Esophagus mucosa (tissue), 1 donor: Measurements from ENCODE around the gene ANXA7. TPM values are rescaled to one million over a fixed set of nuclear protein-coding genes. Genes with fewer than 3 reads are reported as not detected.
A peak's percentile ranks its signal among the peaks of the same experiment; 100 is the strongest.

ENCODE experiments used
- ATAC-seq: fragments of 200-7000 bp; cut with Tn5 transposase; one replicate; pipeline ENCODE4 v1.9.1; 2020
- total RNA-seq: library from RNA; stranded (reverse); gene quantifications from one replicate; pipeline ENCODE4 v1.2.4, GENCODE V29; 2023
- donor health status: DM: yes; HTN: yes; CAD: no.

The ANXA7 gene
- 117 TPM for total RNA-seq

DNA sequence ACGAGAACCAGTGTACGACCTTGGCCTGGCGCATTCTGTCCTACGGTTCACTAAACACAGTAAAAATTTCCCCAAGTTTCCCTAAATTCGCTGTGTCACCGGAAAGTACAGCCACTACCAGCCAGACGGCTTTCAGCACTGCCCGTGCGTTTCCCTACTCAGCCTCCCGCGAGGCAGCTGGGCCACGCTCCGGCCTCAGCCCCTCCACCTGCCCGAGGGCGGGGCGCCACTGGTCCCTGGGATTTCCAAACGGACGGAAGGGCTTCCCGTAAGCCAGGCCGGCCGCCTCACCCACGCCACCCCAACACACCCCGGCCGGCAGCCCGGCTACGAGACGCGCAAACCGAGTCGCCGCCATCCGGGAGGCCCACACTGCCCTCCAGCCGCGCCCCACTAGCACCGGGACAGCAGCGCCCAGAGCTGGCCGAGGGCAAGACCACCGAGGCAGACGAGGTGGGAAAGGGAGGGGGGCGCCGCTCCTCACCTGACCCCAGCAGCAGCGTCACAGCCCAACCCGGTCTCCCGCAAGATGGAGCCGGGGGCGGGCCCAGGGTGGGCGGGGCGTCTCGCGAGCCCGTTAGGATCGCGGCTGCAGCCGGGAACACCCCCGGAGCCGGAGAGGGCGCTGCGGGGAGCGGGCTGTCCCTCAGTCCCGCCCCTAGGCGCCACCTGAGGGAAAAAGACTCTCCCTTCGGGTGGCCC lies at the start of gene ANXA7:
ANXA7 (minus strand) TSS at position 531 of the 702 bp plus-strand sequence. CDS start 13,202 bp downstream, outside the sequence.
- peak; percentile 96 for ATAC-seq

DNA sequence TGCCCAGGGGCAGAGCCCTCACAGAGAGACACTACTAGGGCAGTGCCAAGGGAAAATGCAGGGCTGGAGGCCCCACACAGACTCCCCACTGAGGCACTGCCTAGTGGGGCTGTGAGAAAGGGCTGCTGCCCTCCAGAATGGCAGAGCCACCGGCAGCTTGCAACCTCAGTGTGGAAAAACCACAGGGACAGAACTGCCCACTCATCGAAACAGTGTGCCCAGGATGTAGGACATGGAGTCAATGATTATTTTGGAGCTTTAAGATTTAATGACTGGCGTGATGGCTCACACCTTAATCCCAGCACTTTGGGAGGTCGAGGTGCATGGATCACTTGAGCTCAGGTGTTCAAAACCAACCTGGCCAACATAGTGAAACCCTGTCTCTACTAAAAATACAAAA lies 47.0 kb upstream of the ANXA7 start:
- no peak for ATAC-seq

DNA sequence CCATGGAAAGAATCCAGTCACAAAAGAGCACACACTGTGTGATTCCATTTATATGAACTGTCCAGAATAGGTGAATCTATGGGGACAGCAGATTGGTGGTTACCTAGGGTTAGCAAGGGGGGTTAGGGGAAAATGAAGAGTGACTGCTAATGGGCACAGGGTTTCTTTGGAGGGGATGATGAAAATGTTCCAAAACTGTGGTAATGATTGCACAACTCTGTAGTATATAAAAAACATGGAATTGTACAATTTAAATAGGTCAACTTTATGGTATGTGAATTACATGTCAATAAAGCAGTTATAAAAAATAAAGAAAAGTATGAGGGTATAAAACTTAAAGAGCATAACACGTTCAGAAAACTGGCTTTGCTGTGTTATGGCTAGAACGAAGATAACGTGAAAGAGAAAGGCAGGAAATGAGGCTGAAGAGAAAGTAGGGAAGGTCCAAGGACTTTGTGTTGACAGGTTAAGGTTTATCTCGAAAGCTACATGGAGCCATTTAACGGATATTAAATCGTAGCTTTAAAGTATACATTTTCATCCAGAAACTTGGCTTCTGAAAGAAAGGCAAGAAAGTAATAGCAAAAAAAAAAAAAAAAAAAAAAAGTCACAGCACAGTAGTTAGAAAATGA lies 45.9 kb upstream of the ANXA7 start:
- no peak for ATAC-seq

DNA sequence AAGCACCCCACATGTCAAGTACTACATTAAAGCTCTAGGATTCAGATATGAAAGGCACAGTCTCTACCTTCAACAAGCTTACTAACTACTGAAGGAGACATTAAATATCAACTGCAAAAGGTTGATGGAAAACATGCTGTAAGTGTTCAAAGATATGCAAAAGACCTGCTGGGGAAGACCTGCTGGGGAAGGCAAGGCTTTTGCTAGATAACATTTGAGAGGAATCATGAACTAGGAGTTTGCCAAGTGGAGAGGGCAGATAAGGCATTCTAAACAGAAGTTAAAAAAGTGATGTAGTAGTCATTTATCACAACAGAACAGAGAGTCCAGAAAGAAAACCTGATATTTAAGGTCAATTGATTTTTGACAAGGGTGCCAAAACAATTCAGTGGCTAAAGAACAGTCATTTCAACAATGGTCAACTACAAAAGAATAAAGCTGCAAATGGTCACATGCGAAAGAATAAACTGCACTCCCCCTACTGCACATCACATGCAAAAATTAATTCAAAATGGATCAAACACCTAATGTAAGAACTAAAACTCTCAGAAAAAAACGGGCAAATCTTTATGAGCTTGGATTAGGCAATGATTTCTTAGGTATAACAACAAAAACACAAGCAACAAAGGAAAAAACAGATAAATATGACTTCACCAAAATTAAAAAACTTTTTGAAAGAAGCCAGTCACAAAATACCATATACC lies 42.5 kb upstream of the ANXA7 start:
- ATAC-seq = no peak

DNA sequence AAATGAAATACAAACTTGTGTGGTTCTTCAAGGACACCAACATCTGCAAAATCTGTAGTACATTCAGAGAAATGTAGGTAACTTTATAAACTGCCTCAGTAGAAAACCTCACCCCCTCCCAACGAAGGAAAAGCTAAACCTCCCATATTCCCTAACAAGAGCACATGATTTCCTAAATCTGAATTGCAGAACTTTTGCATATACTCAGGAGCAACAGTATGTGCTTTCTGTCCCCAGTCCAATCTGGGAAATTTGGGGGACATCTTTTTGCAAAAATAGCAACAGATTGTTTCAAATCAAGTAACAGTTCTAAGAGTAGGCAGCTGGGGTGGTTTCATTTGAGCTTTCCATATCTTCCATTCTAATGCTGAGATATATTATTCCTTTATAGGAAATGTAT lies 35.3 kb upstream of the ANXA7 start:
- no peak for ATAC-seq

DNA sequence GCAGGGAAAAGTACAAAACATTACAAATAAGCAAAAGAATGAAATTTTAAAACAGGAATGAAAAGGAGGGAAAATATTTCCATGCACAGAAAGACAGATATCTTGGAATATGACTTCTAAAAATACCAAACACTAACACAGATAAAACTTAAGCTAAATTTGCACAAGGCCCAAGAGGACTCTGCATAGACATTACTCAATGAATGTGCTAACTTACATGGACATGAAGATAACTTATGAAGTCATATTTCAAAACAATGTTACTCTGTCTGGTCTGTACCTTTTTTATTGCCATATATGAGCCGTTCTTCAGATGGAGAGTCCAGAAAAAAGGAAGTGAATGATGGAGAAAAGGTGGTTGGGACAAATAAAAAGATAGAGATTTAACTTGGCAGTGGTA lies 34.5 kb upstream of the ANXA7 start:
- no peak for ATAC-seq

DNA sequence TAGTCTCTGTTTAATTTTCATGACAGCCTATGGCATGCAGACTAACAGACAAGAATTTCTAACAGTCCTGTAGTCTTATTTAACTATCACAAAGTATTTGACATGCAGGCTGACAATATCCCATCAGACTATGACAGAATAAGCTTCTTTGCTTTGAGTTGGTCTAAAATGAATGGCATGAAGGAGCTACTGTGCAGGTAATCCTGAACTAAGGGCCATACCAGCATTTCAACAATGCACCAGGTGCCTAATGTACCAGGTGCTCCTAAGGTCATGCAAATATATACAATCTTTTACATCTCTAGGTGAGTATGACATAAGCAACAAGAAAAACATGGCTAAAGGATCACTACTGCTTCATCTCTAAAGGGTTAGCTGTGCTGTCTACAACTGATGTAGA lies 33.1 kb upstream of the ANXA7 start:
- ATAC-seq = no peak

DNA sequence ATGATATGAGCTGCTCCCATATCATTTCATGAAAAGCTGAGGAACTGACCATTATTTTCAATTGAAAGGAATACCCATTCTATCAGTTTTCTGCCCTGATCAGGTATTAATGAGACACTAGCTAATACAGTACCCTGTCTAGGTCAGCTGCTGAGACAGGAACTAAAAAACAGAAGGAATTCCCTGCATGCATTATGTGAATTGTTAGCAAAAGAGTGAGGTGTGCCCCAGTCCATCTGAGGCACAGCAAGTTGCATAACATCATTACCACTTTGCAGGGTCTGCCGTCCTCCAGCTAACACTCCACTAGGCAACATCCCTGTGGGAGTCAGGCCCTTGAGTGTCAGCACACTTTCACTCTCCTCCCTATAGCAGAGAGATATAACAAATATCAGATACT lies 30.6 kb upstream of the ANXA7 start:
- no peak for ATAC-seq

DNA sequence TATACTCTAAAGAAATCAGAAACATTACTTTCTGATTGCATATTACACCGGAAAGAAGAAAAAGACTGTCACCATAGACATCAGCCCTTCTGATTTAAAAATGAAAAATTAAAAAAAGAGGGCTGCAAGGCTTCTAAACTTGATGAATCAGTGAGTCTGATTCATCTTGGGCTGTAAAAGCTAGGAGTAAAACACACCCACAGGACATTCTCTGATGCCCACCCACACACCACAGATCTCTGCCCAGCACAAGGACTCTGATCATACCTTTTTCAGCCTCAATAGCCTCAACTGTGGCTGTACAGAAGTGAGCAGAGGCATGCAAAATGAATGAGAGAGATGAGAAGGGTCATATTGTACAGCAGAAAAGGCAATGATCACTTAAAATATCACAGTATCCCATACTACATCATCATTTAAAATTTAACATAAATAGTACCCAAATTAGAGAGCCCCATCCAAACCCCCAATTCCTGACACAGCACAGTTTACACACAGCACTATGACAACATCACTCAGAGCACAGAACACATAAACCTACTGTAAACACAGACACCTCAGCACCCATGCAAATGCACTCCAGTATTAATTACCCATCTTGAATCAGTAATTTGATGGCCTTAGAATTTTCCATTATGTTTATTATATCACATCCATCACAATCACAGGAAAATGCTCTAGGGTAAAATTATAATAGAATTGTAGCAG lies 25.9 kb upstream of the ANXA7 start:
- ATAC-seq = no peak

DNA sequence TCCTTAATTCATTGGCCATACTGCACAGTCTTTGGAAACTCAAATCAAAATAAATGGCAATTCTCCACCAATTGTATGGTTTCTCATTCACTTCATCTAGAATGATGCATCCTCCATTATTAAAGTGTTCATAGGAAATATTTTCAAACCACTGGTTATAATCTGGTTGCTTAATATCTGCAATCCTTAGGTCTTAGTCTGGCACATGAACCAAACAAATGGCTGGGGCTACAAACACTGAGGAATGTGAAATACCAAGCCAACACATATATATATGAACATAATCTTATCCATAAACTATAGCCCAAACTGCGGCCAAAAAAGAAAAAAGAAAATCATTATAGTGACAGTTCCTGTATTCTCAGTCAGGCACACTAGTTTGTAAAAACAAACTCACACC lies 25.2 kb upstream of the ANXA7 start:
- ATAC-seq = no peak

DNA sequence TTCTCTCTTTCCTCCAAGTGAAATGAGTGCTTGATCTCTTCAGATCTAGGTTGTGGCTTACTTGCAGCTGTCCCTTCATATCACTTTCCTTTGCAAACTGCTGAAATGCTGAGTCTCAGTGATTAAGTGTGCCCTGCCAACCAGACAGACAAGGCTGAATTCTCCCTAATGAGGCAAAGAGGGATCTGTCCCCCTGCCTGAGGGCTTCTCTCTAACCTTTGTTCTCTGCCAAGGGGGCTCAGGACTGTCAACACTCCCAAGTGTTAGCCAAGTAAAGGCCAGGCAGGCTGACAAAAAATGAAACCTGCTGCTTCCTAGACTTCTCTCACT lies 19.6 kb upstream of the ANXA7 start, which contains the start of gene MSS51:
MSS51 (minus strand) TSS at position 24 of the 330 bp plus-strand sequence. CDS start 5,277 bp downstream, outside the sequence.
- no peak for ATAC-seq

DNA sequence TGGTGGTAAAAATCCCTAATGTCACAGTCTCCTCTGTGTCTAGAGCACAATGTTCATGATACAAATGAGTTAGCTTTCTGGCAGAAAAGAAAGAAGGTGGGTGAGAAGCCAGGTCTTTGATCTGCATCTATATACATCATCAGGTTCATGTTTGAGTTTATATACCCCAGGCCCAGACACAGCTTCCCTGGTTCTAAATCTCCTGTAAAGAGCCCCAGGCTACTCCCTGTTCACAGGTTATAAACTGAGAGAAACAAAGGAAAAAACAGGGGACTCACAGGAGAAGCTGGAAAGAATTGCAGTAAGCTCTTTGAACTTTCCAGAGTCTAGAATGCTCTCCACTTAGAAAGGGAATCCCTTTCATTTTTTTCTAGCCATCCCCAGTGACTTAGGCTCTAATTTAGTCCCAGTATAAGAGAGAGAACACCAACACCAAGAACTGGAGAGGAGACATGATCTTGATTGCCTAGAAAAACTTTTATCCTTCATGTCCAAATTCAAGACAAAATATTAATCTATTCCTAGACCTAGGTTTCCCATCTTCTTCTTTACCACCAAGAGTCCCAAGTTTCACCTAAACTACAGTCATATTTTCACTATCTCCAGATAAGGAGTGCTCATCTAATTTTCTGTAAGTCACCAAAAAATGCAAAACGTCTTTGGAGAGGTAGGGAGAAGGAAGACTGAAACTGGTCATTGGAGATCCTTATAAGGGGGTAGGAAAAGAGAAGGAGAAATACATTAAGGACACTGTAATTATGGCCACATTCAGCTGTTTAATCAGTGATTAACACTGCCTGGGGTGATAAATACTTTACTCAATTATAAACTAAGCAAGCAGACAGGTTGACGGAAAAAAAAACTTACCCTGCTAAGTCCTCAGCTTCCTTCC lies 19.0 kb upstream of the ANXA7 start:
- no peak for ATAC-seq

DNA sequence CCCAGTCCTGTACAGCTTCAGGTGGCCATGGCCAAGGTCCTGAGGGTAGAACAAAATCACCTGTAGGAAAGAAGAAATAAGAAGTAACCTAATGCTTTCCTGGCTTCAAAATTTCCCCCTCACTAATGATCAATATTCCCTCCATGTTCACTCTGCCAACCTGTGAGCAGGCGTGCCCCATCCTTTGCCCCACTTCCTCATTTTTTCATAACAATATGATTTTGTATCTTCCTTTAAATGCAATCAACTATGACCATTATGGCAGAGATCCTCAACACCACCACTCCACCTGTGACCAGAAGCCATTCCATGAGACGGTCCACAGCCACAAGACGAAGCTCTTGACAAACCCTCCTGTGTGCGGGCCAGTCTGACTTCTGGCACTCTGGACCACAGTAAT lies 12.5 kb upstream of the ANXA7 start:
- ATAC-seq = no peak

DNA sequence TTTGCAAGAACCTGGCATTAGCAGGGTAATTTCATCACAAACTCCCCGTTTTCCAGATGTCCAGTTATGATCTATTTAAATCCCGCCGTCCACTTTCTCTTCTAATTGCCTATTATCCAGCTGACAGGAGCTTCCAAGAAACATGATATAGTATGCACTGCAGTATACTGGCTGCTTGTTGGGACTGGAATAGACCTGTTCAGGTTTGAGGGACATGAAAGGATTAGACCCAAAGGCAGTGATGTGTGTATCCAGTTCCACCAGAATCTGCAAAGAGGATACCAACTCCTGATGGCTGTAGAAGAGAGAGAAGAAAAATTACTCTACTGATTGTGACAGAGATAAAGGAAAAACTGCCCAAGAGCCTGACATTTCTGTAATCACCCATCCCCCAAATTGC lies 10.6 kb upstream of the ANXA7 start:
- peak; percentile 95 for ATAC-seq

DNA sequence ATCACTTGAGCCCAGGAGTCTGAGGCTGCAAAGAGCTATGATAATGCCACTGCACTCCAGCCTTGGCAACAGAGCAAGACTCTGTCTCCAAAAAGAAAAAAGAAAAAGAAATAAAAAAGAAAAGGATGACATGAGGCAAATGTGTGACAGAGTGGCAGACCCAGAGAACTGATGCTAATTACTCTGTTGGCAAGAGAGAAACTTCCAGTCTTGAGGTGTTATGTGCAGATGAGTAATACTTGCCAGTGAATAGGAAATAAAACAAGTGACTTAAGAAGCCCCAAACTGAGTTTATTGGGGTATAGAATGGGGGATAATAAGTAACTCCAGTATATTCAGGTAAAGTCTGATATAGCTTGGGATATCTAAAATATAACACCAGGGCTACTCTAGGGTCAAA lies 9.5 kb upstream of the ANXA7 start:
- ATAC-seq = no peak

DNA sequence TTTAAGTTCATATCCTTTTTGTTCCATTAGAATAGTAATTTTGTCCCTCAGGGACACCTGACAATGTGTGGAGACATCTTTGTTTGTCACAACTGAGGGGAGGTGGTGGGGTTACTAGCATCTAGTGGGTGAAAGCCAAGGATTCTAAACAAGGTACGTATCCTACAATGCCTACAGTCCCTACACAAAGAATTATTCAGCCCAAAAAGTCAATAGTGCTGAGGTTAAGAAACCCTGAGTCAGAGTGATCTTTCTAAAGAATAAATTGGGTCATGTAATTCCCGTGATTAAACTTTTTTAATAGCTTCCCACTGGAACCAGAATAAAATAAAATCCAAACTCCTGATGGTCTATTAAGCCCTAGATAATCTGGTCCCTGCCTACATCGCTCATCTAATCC lies 2.7 kb upstream of the ANXA7 start:
- peak; percentile 3 for ATAC-seq

DNA sequence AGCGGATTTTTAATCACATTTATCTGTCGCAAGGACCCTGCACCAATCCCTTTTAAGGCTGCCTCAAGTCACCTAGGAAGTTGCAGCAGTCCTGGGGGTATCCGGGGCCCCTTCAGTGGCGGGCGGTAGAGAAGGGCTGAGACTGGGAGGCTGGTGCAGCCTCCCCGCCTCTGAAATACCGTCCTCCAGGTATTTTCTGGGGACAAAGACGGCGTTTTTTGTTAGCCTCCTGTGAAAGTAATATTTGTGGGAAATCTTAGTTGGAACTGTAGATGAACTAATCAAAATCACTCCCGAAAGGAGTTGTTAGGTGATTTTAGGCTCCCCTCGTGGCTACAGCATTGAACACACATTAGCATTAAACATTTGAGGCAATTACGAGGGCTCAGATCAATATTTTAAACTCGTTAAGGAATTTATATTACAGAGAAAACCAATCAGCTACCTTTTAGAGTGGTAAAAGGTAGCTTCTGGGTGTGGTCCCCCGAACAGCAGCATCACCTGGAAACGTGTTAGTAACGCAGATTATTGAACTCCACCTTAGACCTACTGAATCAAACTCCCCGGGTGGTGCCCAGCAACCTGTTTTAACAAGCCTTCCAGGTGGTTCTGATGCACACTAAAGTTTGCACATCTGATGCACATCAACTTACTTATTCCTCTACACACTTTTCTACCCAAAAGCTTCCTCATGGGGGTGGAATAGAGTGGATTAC lies 530 bp upstream of the ANXA7 start:
- ATAC-seq = peak; percentile 61

DNA sequence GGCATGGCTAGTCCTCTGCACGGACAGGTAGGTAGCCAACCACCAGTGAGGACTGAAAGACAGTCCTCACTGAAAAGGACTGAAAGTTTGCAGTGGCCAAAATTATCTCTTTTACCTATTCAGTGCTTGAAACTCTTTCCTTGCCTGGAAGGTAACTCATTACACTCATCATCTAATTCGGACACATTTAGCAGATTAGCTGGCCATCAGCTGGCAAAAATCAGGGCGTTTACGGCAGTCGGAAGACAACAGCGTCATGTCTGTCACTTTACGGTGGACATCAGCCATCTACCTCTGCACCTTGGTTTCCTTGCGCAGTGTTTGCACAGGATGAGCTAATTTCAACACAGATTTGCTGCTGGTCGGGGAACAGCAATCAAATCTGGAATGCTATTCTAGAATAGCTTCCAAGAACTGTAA lies 740 bp downstream of the ANXA7 start:
- ATAC-seq = peak; percentile 50

DNA sequence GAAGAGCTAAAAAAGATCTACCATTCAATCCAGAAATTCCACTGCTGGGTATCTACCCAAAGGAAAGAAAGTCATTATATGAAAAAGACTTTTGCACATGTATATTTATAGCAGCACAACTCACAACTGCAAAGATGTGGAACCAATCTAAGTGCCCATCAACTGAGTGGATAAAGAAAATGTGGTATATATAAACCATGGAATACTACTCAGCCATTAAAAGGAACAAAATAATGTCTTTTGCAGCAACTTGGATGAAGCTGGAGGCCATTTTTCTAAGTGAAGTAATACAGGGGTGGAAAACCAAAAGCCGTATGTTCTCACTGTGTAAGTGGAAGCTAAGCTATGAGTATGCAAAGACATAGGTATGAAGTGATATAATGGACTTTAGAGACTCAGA lies 3.0 kb downstream of the ANXA7 start:
- no peak for ATAC-seq

DNA sequence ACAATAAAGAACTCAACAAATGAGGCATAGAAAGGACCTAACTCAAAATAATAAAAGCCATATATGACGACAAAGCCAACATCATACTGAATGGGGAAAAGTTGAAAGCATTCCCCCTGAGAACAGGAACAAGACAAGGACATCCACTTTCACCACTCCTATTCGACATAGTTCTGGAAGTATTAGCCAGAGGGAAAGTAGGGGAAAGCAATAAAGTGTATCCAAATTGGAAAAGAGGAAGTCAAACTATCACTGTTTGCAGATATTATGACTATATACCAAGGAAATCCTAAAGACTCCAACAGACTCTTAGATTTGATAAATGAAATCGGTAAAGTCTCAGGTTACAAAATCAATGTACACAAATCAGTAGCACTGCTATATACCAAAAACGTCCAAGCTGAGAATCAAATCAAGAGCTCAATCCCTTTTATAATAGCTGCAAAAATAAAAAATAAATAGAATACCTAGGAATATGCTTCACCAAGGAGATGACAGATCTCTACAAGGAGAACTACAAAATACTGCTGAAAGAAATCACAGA lies 4.8 kb downstream of the ANXA7 start:
- no peak for ATAC-seq

DNA sequence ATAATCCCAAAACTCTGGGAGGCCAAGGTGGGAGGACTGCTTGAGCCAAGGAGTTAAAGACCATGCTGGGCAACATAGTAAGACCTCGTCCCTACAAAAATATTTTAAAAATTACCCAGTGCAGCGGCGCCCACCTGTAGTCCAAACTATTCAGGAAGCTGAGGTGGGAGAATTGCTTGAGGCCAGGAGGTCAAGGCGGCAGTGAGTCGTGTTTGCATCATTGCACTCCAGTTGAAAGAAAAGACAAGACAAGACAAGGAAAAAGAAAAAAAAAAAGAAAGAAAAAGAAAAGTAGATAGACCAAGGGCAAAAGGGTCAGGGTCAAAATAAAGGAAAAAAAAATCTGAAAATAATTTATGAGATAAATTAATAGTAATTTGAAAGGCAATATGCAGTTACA lies 5.8 kb downstream of the ANXA7 start:
- ATAC-seq = no peak
